Panc1 (cell line): Measurements from ENCODE around the gene FPGS. TPM values are rescaled to one million over a fixed set of nuclear protein-coding genes. Genes with fewer than 3 reads are reported as not detected.

Experiments
- ATAC-seq: fragments of 200-7000 bp; cut with Tn5 transposase; 2 replicates; pipeline ENCODE4 v1.9.1; 2020; ENCODE audit warnings: mild to moderate bottlenecking, moderate library complexity
- BruUV-seq: library from RNA; stranded (reverse); fragments of 400-500 nt; replicated peaks from 2 replicates; lab custom pipeline; 2021; lab: Mats Ljungman, UMichigan
- CTCF ChIA-PET: fragments of 300-600 bp; sonication (Branson Sonifier 250); formaldehyde crosslinking; loops from one replicate; lab custom pipeline; 2022; ENCODE audit warnings: antibody characterized with exemption; lab: Charles Lee
- POLR2A ChIA-PET: fragments of 300-600 bp; sonication (Branson Sonifier 250); formaldehyde crosslinking; loops from one replicate; lab custom pipeline; 2022; ENCODE audit warnings: antibody characterized with exemption; lab: Charles Lee
- DNase-seq: peaks from one replicate; pipeline ENCODE4 v3.0.0-alpha.2; 2010; ENCODE audit warnings: low read depth, low spot score
- H3K27ac ChIP-seq: 2 replicates; pipeline ENCODE4 v1.5.1; 2011; ENCODE audit warnings: mild to moderate bottlenecking, low read length, inconsistent platforms
- H3K27me3 ChIP-seq: fragments of 200-500 bp; sonication (Bioruptor generic); 2 replicates; pipeline ENCODE4 v1.6.0; 2014; ENCODE audit warnings: low read length, inconsistent platforms; ENCODE audit not compliant: control insufficient read depth, insufficient read depth
- H3K36me3 ChIP-seq: fragments of 200-500 bp; sonication (Bioruptor generic); 2 replicates; pipeline ENCODE4 v1.5.1; 2014; ENCODE audit warnings: inconsistent platforms, mild to moderate bottlenecking, low read length, moderate library complexity; ENCODE audit not compliant: control insufficient read depth, insufficient read depth
- H3K4me1 ChIP-seq: 2 replicates; pipeline ENCODE4 v1.5.1; 2011; ENCODE audit warnings: inconsistent platforms, mild to moderate bottlenecking, low read length, moderate library complexity; ENCODE audit not compliant: control insufficient read depth, insufficient read depth
- H3K4me3 ChIP-seq, 2 experiments: 2 replicates each; pipeline ENCODE4 v1.5.1; 2011 to 2012; ENCODE audit warnings: low read depth in 2 of 2, low read length in 2 of 2, mild to moderate bottlenecking in 2 of 2, inconsistent platforms in 1 of 2, moderate library complexity in 1 of 2
- H3K9me3 ChIP-seq: fragments of 200-500 bp; sonication (Bioruptor generic); 2 replicates; pipeline ENCODE4 v1.5.1; 2014; ENCODE audit warnings: low read depth, mild to moderate bottlenecking, inconsistent platforms, low read length, moderate library complexity; ENCODE audit not compliant: control insufficient read depth, insufficient read depth
- CTCF ChIP-seq: fragments of 450-650 bp; IDR thresholded peaks from 2 replicates; pipeline ENCODE4 v1.5.1; 2017; ENCODE audit warnings: mild to moderate bottlenecking
- POLR2AphosphoS5 ChIP-seq: IDR thresholded peaks from 2 replicates; pipeline ENCODE4 v1.6.1; 2012; ENCODE audit warnings: mild to moderate bottlenecking, low read depth, low read length, moderate library complexity
- REST ChIP-seq, 2 experiments: IDR thresholded peaks; 2 replicates each; pipeline ENCODE4 v1.6.1; 2011 to 2012; ENCODE audit warnings: low read depth in 2 of 2, control low read depth in 1 of 2, low read length in 1 of 2, mild to moderate bottlenecking in 1 of 2, moderate library complexity in 1 of 2; ENCODE audit not compliant: insufficient read depth in 1 of 2
- SIN3A ChIP-seq: IDR thresholded peaks from 2 replicates; pipeline ENCODE4 v1.6.1; 2012; ENCODE audit warnings: low read depth, mild to moderate bottlenecking, low read length, moderate library complexity, borderline replicate concordance; ENCODE audit not compliant: insufficient read depth
- TCF7L2 ChIP-seq: IDR thresholded peaks from 2 replicates; pipeline ENCODE4 v1.6.1; 2011; ENCODE audit warnings: mild to moderate bottlenecking, low read depth, low read length, inconsistent platforms
- in situ Hi-C: cut with HindIII; loops from 2 replicates; pipeline ENCODE4 v1.10.0; 2016; ENCODE audit warnings: low sequenced_read_pairs, low pct_unique_long_range_greater_than_20kb
- intact Hi-C: fragments of 100-400 bp; cut with micrococcal nuclease; formaldehyde crosslinking; loops from one replicate; pipeline ENCODE4 v1.10.0; 2022; ENCODE audit not compliant: unreplicated experiment
- total RNA-seq: library from RNA; stranded (reverse); gene quantifications from one replicate; pipeline ENCODE4 v1.2.1, GENCODE V29; 2021; ENCODE audit not compliant: unreplicated experiment

The FPGS gene
- total RNA-seq, 1 experiment from 2014 or later: 56.5 TPM

GRCh38 chr9:127855522-127855921 lies 52.8 kb downstream of the FPGS start:
- Histone ChIP-seq H3K27ac (no peak overlapping the region), H3K4me1 (peaks cover 5% of the 10 kb centered on the region; the same call in 1 of the 2 replicates), H3K9me3 (no peaks in the 10 kb centered on the region), H3K36me3 (no peaks in the 10 kb centered on the region), H3K4me3 (no peak overlapping the region), H3K27me3 (no peaks in the 10 kb centered on the region)
- no TSS peak for BruUV-seq
- ATAC-seq (no peak), DNase-seq (no peak)
- intact Hi-C loops (no loop called here), in situ Hi-C loops (no loop called here)
- TF ChIP-seq CTCF (no peak), REST (IDR thresholded peaks at IDR 0.05; ENCODE audit: insufficient read depth in 1 of 2, low read depth in 2 of 2, low read length in 1 of 2) (no peak), POLR2AphosphoS5 (no peak), SIN3A (no peak), TCF7L2 (no peak)
- ChIA-PET POLR2A (no interaction called here), CTCF (interaction anchor here (1.1 kb wide), 1 partner anchor 11 kb away, joined by 3 read pairs; no protein-coding TSS in a partner anchor)

- DNase-seq (no peak), ATAC-seq (no peak)
- H3K4me3 ChIP-seq: no peak overlapping the region
- intact Hi-C loops: no loop called here
- in situ Hi-C loops: no loop called here
- no TSS peak for BruUV-seq
- H3K9me3 ChIP-seq: no peaks in the 10 kb centered on the region
- TF ChIP-seq TCF7L2 (no peak), REST (IDR thresholded peaks at IDR 0.05; ENCODE audit: insufficient read depth in 1 of 2, low read depth in 2 of 2, low read length in 1 of 2) (no peak), SIN3A (no peak), POLR2AphosphoS5 (no peak), CTCF (no peak)
- ChIA-PET CTCF (no interaction called here), POLR2A (no interaction called here)
- no peaks in the 10 kb centered on the region for H3K36me3 ChIP-seq
- H3K27me3 ChIP-seq: no peaks in the 10 kb centered on the region
- peaks cover 5% of the 10 kb centered on the region; the same call in 1 of the 2 replicates for H3K4me1 ChIP-seq
- no peak overlapping the region for H3K27ac ChIP-seq
Measured at GRCh38 chr9:127856094-127856728, 53.5 kb downstream of the FPGS start.
